SK-N-SH (cell line): ENCODE measurements around the gene TRMT44. TPM values are rescaled to one million over a fixed set of nuclear protein-coding genes. Genes with fewer than 3 reads are reported as not detected.

Source experiments
- CTCF ChIA-PET: fragments of 300-600, 350-600 bp; formaldehyde crosslinking; extraction: SDS; loops from one replicate; lab custom pipeline; 2021; lab: Yijun Ruan, JAX
- POLR2A ChIA-PET: fragments of 350-600 bp; sonication (Branson Sonifier 250); formaldehyde crosslinking; extraction: SDS; loops from one replicate; lab custom pipeline; 2020; ENCODE audit warnings: antibody characterized with exemption, inconsistent platforms; lab: Yijun Ruan, JAX
- DNase-seq: peaks from one replicate; pipeline ENCODE4 v3.0.0; 2012
- H2AFZ ChIP-seq: fragments of 200-600 bp; sonication (generic); 2 replicates; pipeline ENCODE4 v1.8.1; 2016; ENCODE audit warnings: antibody characterized with exemption, mild to moderate bottlenecking, low read depth
- H3F3A ChIP-seq: fragments of 200-600 bp; sonication (generic); replicated peaks from 2 replicates; pipeline ENCODE3; 2016; ENCODE audit warnings: antibody characterized with exemption, mild to moderate bottlenecking; ENCODE audit not compliant: insufficient read depth
- H3K27ac ChIP-seq, 2 experiments: fragments of 200-500 bp in 1 of 2; fragments of 200-600 bp in 1 of 2; sonication (Bioruptor generic) in 1 of 2; sonication (generic), shearing (Covaris generic) in 1 of 2; 2 replicates each; pipeline versions ENCODE4 v1.5.1 to v1.6.1; 2014 to 2016; ENCODE audit warnings: low read depth in 2 of 2, inconsistent platforms in 1 of 2, low read length in 1 of 2, mild to moderate bottlenecking in 1 of 2, mixed read lengths in 1 of 2
- H3K27me3 ChIP-seq: fragments of 200-600 bp; sonication (generic), shearing (Covaris generic); 2 replicates; pipeline ENCODE4 v1.6.1; 2016; ENCODE audit warnings: mixed run types; ENCODE audit not compliant: insufficient read depth
- H3K36me3 ChIP-seq, 2 experiments: fragments of 200-500 bp in 1 of 2; fragments of 200-600 bp in 1 of 2; sonication (Bioruptor generic) in 1 of 2; sonication (generic) in 1 of 2; replicated peaks in 1 of 2; 2 replicates each; pipeline versions ENCODE3 to v1.5.1; 2014 to 2016; ENCODE audit warnings: low read length in 1 of 2, mild to moderate bottlenecking in 1 of 2; ENCODE audit not compliant: insufficient read depth in 2 of 2, control insufficient read depth in 1 of 2
- H3K4me1 ChIP-seq, 2 experiments: fragments of 200-500 bp in 1 of 2; fragments of 200-600 bp in 1 of 2; sonication (Bioruptor generic) in 1 of 2; sonication (generic), shearing (Covaris generic) in 1 of 2; 2 replicates each; pipeline versions ENCODE4 v1.5.1 to v1.6.1; 2014 to 2016; ENCODE audit warnings: low read depth in 1 of 2, low read length in 1 of 2, mixed run types in 1 of 2; ENCODE audit not compliant: insufficient read depth in 2 of 2, control insufficient read depth in 1 of 2
- H3K4me2 ChIP-seq: fragments of 200-600 bp; sonication (generic), shearing (Covaris generic); 2 replicates; pipeline ENCODE4 v1.6.1; 2017; ENCODE audit warnings: mixed run types
- H3K4me3 ChIP-seq, 2 experiments: fragments of 200-500 bp in 1 of 2; fragments of 200-600 bp in 1 of 2; sonication (Bioruptor generic) in 1 of 2; sonication (generic), shearing (Covaris generic) in 1 of 2; 2 replicates each; pipeline versions ENCODE4 v1.5.1 to v1.8.1; 2014 to 2016; ENCODE audit warnings: low read depth in 2 of 2, inconsistent platforms in 1 of 2, low read length in 1 of 2, mild to moderate bottlenecking in 1 of 2, mixed read lengths in 1 of 2, moderate library complexity in 1 of 2
- H3K79me2 ChIP-seq: fragments of 200-600 bp; sonication (generic); 2 replicates; pipeline ENCODE4 v1.8.1; 2017; ENCODE audit warnings: mild to moderate bottlenecking; ENCODE audit not compliant: insufficient read depth
- H3K9ac ChIP-seq: fragments of 200-600 bp; sonication (generic); 2 replicates; pipeline ENCODE4 v1.6.1; 2017; ENCODE audit warnings: mixed run types
- H3K9me2 ChIP-seq: fragments of 200-600 bp; sonication (generic); 2 replicates; pipeline ENCODE4 v1.6.1; 2017; ENCODE audit warnings: mixed run types
- H3K9me3 ChIP-seq: fragments of 200-600 bp; sonication (generic); 2 replicates; pipeline ENCODE4 v1.6.1; 2017; ENCODE audit warnings: mixed run types, mild to moderate bottlenecking, moderate library complexity
- H4K20me1 ChIP-seq: fragments of 200-600 bp; sonication (generic); 2 replicates; pipeline ENCODE4 v1.6.1; 2017; ENCODE audit warnings: mild to moderate bottlenecking, mixed run types; ENCODE audit not compliant: insufficient read depth
- CHD2 ChIP-seq: fragments of 150-350 bp; IDR thresholded peaks from 2 replicates; pipeline ENCODE4 v1.6.1; 2018; ENCODE audit warnings: low read length; ENCODE audit not compliant: partially characterized antibody
- EZH2phosphoT487 ChIP-seq: fragments of 200-600 bp; sonication (generic); IDR thresholded peaks from 2 replicates; pipeline ENCODE4 v1.6.1; 2017; ENCODE audit warnings: low read depth, mixed run types, mild to moderate bottlenecking, antibody characterized with exemption, moderate library complexity, borderline replicate concordance
- FOSL2 ChIP-seq: IDR thresholded peaks from 2 replicates; pipeline ENCODE4 v1.4.0; 2012; ENCODE audit warnings: low read depth, mild to moderate bottlenecking, moderate library complexity, borderline replicate concordance
- FOXJ3 ChIP-seq: sonication (generic); formaldehyde crosslinking; IDR thresholded peaks from 2 replicates; pipeline ENCODE4 v1.5.1; 2020; ENCODE audit warnings: mild to moderate bottlenecking, missing genetic modification reagents
- GATA2 ChIP-seq: sonication (generic); formaldehyde crosslinking; IDR thresholded peaks from 2 replicates; pipeline ENCODE4 v1.5.0; 2020; ENCODE audit warnings: mild to moderate bottlenecking, missing genetic modification reagents
- JUND ChIP-seq: IDR thresholded peaks from 2 replicates; pipeline ENCODE4 v1.4.0; 2012
- POLR2AphosphoS5 ChIP-seq: IDR thresholded peaks from 2 replicates; pipeline ENCODE4 v1.6.1; 2012; ENCODE audit warnings: low read depth, low read length
- RCOR1 ChIP-seq: fragments of 150-350 bp; IDR thresholded peaks from 2 replicates; pipeline ENCODE4 v1.6.1; 2017; ENCODE audit warnings: antibody characterized with exemption, low read length
- RFX5 ChIP-seq: IDR thresholded peaks from 2 replicates; pipeline ENCODE4 v1.6.1; 2012; ENCODE audit warnings: mild to moderate bottlenecking, improper control_type of control experiment, low read length
- TAF1 ChIP-seq: IDR thresholded peaks from 2 replicates; pipeline ENCODE4 v1.6.1; 2012; ENCODE audit warnings: low read depth, mild to moderate bottlenecking, low read length, moderate library complexity, borderline replicate concordance
- TCF12 ChIP-seq: IDR thresholded peaks from 2 replicates; pipeline ENCODE4 v1.4.0; 2012
- WGBS: methylation state at CpG from one replicate; pipeline ENCODE4 v1.1.6; 2017; ENCODE audit warnings: low lambda C conversion rate; 5-methylcytosine and 5-hydroxymethylcytosine counted together
- polyA plus RNA-seq, 3 experiments: library from polyadenylated mRNA; depleted of rRNA; stranded (reverse); fragments of >200 nt; gene quantifications; 2 replicates each; pipeline ENCODE4 v1.2.3, GENCODE V29; 2012
- TF ChIP-seq, protein P1 (sequence below): fragments of 150-350 bp; IDR thresholded peaks from 2 replicates; pipeline ENCODE4 v1.6.1; 2017; ENCODE audit warnings: antibody characterized with exemption, low read length, low read depth, borderline replicate concordance
- TF ChIP-seq, protein P2 (sequence below): IDR thresholded peaks from 2 replicates; pipeline ENCODE4 v1.4.0; 2012; ENCODE audit warnings: low read depth, borderline replicate concordance
- TF ChIP-seq, protein P3 (sequence below): IDR thresholded peaks from 2 replicates; pipeline ENCODE4; 2012
- TF ChIP-seq, protein P4 (sequence below): fragments of 200-600 bp; sonication (generic); IDR thresholded peaks from 2 replicates; pipeline ENCODE4 v1.6.1; 2017; ENCODE audit warnings: antibody characterized with exemption, mild to moderate bottlenecking, moderate library complexity

Gene TRMT44
- polyA plus RNA-seq, 1 of the 3 experiments (the other 2 are of a cell fraction) = 6.0 TPM

DNA sequence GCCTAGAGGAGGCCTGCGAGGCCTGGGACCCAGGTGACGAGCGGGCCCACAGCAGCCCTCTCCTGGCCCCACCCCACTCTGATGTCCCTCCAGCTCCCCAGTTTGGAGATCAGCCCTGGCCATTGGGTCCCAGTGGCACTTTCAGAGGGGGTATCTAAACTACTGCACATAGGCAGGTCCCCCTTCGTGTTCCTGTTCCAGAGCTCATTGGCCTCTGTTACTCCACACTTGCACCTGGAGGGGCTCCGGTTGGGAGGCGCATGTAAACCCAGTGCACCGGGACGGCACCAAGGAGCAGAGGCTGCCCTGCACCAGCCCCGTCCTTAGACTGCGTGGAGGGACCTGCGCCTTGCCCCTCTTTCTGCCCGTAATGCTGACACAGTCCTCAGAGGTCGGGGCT, 34.3 kb downstream of the TRMT44 start:
- TF ChIP-seq EZH2phosphoT487 (no peak), RFX5 (no peak), RCOR1 (no peak)
- DNase-seq = no peak
- Histone ChIP-seq H2AFZ (no peak overlapping the region), H3F3A (no peaks in the 10 kb centered on the region), H3K4me2 (no peak overlapping the region), H3K27me3 (no peaks in the 10 kb centered on the region), H3K9me2 (no peaks in the 10 kb centered on the region), H3K36me3 (peaks cover 0 to 14% of the 10 kb centered on the region in 2 experiments), H4K20me1 (no peaks in the 10 kb centered on the region), H3K27ac (no peak overlapping the region), H3K9me3 (no peaks in the 10 kb centered on the region), H3K79me2 (no peaks in the 10 kb centered on the region), H3K9ac (no peak overlapping the region), H3K4me3 (no peak overlapping the region), H3K4me1 (no peaks in the 10 kb centered on the region)
- ChIA-PET CTCF (interaction anchor here (1.5 kb wide), 1 partner anchor 39 kb away, joined by 4 read pairs; no protein-coding TSS in a partner anchor), POLR2A (no interaction called here)
- no CpG with 5 or more reads among the region's 13 CpGs for WGBS

DNA sequence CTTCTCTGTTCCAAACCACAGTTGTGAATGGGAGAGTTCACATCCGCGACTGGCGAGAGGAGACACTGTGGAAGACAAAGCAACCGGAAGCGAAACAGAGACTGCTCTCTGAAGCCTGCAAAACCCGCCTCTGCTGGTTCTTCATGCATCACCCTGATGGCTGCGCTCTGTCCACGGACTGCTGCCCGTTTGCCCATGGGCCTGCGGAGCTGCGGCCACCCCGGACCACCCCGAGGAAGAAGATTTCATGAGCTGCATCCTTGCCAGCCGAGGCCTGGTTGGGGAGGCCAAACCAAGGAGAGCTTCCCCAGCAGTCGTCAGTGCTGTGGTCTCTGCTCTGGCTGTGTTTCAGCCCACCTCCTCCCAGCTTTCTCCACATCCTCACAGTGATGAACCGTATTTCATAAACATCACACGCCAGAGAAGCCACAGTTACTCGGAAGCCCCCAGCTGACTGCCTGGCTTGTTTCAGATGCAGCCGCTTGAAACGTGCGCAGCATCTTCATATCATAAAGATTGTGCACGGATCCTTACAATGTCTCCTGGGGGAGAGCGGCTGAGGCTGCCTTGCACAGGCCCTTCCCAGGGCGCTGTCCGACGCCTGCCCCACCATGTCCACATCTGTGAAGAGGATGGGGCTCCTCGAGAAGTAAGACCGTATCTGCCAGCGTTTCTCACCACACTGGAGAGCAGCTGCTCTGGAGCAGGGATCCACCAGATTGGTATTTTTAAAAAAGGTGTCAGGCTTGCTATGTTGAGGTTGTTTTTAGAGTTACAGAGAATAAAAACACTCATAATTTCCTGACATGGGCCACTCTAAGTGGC, 35.4 kb downstream of the TRMT44 start:
- Histone ChIP-seq H3K4me2 (no peak overlapping the region), H3K79me2 (no peaks in the 10 kb centered on the region), H3K9me3 (no peaks in the 10 kb centered on the region), H3K4me3 (no peak overlapping the region), H3K27ac (no peak overlapping the region), H2AFZ (no peak overlapping the region)
- ChIA-PET CTCF (no interaction called here), POLR2A (no interaction called here)
- no peak for DNase-seq
- TF ChIP-seq CHD2 (no peak), GATA2 (no peak), TAF1 (no peak), FOXJ3 (no peak), RCOR1 (no peak), RFX5 (no peak), JUND (no peak), FOSL2 (no peak), POLR2AphosphoS5 (no peak), TCF12 (no peak)
- TF ChIP-seq, protein P1, sequence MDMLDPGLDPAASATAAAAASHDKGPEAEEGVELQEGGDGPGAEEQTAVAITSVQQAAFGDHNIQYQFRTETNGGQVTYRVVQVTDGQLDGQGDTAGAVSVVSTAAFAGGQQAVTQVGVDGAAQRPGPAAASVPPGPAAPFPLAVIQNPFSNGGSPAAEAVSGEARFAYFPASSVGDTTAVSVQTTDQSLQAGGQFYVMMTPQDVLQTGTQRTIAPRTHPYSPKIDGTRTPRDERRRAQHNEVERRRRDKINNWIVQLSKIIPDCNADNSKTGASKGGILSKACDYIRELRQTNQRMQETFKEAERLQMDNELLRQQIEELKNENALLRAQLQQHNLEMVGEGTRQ = no peak
- TF ChIP-seq, protein P2, sequence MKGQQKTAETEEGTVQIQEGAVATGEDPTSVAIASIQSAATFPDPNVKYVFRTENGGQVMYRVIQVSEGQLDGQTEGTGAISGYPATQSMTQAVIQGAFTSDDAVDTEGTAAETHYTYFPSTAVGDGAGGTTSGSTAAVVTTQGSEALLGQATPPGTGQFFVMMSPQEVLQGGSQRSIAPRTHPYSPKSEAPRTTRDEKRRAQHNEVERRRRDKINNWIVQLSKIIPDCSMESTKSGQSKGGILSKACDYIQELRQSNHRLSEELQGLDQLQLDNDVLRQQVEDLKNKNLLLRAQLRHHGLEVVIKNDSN = no peak
- TF ChIP-seq, protein P3, sequence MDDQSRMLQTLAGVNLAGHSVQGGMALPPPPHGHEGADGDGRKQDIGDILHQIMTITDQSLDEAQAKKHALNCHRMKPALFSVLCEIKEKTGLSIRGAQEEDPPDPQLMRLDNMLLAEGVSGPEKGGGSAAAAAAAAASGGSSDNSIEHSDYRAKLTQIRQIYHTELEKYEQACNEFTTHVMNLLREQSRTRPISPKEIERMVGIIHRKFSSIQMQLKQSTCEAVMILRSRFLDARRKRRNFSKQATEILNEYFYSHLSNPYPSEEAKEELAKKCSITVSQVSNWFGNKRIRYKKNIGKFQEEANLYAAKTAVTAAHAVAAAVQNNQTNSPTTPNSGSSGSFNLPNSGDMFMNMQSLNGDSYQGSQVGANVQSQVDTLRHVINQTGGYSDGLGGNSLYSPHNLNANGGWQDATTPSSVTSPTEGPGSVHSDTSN = no peak
- TF ChIP-seq, protein P4, sequence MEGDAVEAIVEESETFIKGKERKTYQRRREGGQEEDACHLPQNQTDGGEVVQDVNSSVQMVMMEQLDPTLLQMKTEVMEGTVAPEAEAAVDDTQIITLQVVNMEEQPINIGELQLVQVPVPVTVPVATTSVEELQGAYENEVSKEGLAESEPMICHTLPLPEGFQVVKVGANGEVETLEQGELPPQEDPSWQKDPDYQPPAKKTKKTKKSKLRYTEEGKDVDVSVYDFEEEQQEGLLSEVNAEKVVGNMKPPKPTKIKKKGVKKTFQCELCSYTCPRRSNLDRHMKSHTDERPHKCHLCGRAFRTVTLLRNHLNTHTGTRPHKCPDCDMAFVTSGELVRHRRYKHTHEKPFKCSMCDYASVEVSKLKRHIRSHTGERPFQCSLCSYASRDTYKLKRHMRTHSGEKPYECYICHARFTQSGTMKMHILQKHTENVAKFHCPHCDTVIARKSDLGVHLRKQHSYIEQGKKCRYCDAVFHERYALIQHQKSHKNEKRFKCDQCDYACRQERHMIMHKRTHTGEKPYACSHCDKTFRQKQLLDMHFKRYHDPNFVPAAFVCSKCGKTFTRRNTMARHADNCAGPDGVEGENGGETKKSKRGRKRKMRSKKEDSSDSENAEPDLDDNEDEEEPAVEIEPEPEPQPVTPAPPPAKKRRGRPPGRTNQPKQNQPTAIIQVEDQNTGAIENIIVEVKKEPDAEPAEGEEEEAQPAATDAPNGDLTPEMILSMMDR = no peak
- TF ChIP-seq, all 33 proteins: peak for 0
- Histone ChIP-seq H3F3A (no peaks in the 10 kb centered on the region), H3K27me3 (no peaks in the 10 kb centered on the region), H3K4me1 (no peaks in the 10 kb centered on the region), H4K20me1 (no peaks in the 10 kb centered on the region), H3K9ac (no peak overlapping the region), H3K36me3 (peaks cover 0 to 7% of the 10 kb centered on the region in 2 experiments), H3K9me2 (no peaks in the 10 kb centered on the region)
- WGBS = 91% methylated on average over 24 of the region's 29 CpGs
